Measurements from ENCODE around the gene PRKX. TPM values are rescaled to one million over a fixed set of nuclear protein-coding genes. Genes with fewer than 3 reads are reported as not detected.

The PRKX gene
- total RNA-seq = 116 TPM
- 7.7 TPM for polyA plus RNA-seq (ENCODE audit: insufficient read depth, low read depth, low replicate concordance)
- long read RNA-seq, donor 1, full-length matches to known transcripts = 3 of 3 reads
- long read RNA-seq, donor 1, partial matches to known transcripts = 0 of 3 reads
- long read RNA-seq, donor 1, other reads (novel, unspliced or antisense) = 0 of 3 reads
- long read RNA-seq, donor 2 = 0 reads
- long read RNA-seq, donor 3, full-length matches to known transcripts = 2 of 2 reads
- long read RNA-seq, donor 3, partial matches to known transcripts = 0 of 2 reads
- long read RNA-seq, donor 3, other reads (novel, unspliced or antisense) = 0 of 2 reads
- long read RNA-seq, donor 4, full-length matches to known transcripts = 2 of 2 reads
- long read RNA-seq, donor 4, partial matches to known transcripts = 0 of 2 reads
- long read RNA-seq, donor 4, other reads (novel, unspliced or antisense) = 0 of 2 reads
- long read RNA-seq, donor 5 = 0 reads
- long read RNA-seq, donor 6 = 0 reads
- long read RNA-seq, donor 7, full-length matches to known transcripts = 93 of 181 reads
- long read RNA-seq, donor 7, partial matches to known transcripts = 17 of 181 reads
- long read RNA-seq, donor 7, other reads (novel, unspliced or antisense) = 71 of 181 reads
- long read RNA-seq, donor 8, full-length matches to known transcripts = 3 of 3 reads
- long read RNA-seq, donor 8, partial matches to known transcripts = 0 of 3 reads
- long read RNA-seq, donor 8, other reads (novel, unspliced or antisense) = 0 of 3 reads
- long read RNA-seq, donor 9, full-length matches to known transcripts = 2 of 2 reads
- long read RNA-seq, donor 9, partial matches to known transcripts = 0 of 2 reads
- long read RNA-seq, donor 9, other reads (novel, unspliced or antisense) = 0 of 2 reads
- long read RNA-seq, donor 10, full-length matches to known transcripts = 4 of 4 reads
- long read RNA-seq, donor 10, partial matches to known transcripts = 0 of 4 reads
- long read RNA-seq, donor 10, other reads (novel, unspliced or antisense) = 0 of 4 reads

DNA sequence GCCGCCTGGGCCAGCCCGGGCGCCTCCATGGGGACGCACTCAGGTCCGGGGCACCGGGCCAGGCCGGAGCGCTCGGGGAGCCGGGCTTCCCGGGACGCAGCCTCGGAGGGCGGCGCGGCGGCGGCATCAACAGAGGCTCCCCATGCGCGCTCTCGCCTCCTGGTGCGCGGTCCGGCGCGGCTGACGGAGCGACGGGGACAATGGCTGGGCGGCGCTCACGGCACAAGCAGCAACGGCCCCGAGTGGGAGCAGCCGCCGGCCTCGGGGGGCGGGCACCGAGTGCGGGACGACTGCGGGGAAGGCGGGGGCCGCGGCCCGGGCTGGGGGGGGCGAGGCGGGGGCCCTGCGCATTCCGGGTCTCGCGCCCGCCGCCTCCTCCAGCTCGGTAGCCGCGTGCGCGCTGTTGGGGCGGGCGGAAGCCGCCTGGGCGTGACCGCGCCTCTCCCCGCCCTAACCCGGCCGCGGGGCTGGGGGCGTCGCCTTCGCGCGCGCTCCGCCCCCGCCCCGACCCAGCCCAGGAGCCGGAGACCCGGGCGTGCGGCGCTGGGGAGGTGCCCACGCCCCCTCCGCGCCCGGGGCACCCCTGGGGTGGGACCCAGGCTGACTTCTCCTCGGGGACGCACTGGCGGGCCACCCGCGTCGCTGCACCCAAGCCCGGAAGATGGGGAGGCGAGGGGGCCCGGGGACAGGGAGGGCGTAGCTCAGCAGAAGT is at the start of gene PRKX:
TSS of gene PRKX (minus strand) at position 425 of the 712 bp plus-strand sequence. CDS start at position 29, 396 bp downstream.
- Histone ChIP-seq H3K9ac (ENCODE audit: low read length in 3 of 3) (peak within 1 kb of the TSS in 2 of 3 donors; percentile 18 to 34), H3K36me3 (ENCODE audit: control insufficient read depth in 2 of 3, insufficient read depth in 3 of 3, low read length in 3 of 3) (no peaks in the 10 kb centered on the region), H3K27ac (ENCODE audit: low read depth in 2 of 2, low read length in 2 of 2) (peak within 1 kb of the TSS in 1 of 2 donors; percentile 63), H3K27me3 (ENCODE audit: control insufficient read depth, insufficient read depth, low read length) (peaks cover 2% of the 10 kb centered on the region), H3K4me1 (ENCODE audit: control insufficient read depth in 2 of 3, insufficient read depth in 2 of 3, low read depth in 1 of 3, low read length in 3 of 3) (no peaks in the 10 kb centered on the region), H3K4me3 (ENCODE audit: low read length in 3 of 3) (peak within 1 kb of the TSS; percentile 48 to 63 (median 54)), H3K9me3 (ENCODE audit: control insufficient read depth in 2 of 3, insufficient read depth in 1 of 3, low read length in 3 of 3) (no peaks in the 10 kb centered on the region)
- FAIRE-seq (no peak), DNase-seq (peak; percentile 62 to 91 (median 75))
- TF ChIP-seq, protein P1, sequence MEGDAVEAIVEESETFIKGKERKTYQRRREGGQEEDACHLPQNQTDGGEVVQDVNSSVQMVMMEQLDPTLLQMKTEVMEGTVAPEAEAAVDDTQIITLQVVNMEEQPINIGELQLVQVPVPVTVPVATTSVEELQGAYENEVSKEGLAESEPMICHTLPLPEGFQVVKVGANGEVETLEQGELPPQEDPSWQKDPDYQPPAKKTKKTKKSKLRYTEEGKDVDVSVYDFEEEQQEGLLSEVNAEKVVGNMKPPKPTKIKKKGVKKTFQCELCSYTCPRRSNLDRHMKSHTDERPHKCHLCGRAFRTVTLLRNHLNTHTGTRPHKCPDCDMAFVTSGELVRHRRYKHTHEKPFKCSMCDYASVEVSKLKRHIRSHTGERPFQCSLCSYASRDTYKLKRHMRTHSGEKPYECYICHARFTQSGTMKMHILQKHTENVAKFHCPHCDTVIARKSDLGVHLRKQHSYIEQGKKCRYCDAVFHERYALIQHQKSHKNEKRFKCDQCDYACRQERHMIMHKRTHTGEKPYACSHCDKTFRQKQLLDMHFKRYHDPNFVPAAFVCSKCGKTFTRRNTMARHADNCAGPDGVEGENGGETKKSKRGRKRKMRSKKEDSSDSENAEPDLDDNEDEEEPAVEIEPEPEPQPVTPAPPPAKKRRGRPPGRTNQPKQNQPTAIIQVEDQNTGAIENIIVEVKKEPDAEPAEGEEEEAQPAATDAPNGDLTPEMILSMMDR (IDR thresholded peaks at IDR 0.05; ENCODE audit: borderline replicate concordance, extremely low read depth, insufficient read depth) = no peak
- intact Hi-C loops (cut with DNase I) = no loop called here

DNA sequence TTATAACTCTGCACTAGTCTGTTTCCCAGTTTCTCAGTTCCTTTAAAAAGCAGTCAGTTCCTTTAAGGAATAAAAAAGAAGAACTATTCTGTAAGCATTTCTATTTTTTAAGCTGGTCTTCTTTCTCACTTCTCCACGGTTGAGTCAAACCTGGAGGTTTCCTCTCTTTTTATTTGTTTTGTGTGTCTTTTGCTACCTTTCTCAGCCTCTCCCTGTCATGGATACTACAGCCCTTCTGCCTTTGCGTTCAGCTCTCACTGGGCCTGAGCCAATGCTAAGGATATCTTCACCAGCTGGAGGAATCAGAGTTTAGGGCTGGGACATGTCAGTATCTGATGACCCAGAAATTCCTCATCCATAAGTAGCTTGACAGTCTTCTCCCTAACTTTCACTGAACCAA is 49.7 kb upstream of the PRKX start:
- Histone ChIP-seq H3K36me3 (ENCODE audit: control insufficient read depth in 2 of 3, insufficient read depth in 3 of 3, low read length in 3 of 3) (no peaks in the 10 kb centered on the region), H3K27ac (ENCODE audit: low read depth in 2 of 2, low read length in 2 of 2) (no peak overlapping the region), H3K27me3 (ENCODE audit: control insufficient read depth, insufficient read depth, low read length) (no peaks in the 10 kb centered on the region), H3K4me3 (ENCODE audit: low read length in 3 of 3) (no peak overlapping the region), H3K9me3 (ENCODE audit: control insufficient read depth in 2 of 3, insufficient read depth in 1 of 3, low read length in 3 of 3) (no peaks in the 10 kb centered on the region), H3K9ac (ENCODE audit: low read length in 3 of 3) (no peak overlapping the region), H3K4me1 (ENCODE audit: control insufficient read depth in 2 of 3, insufficient read depth in 2 of 3, low read depth in 1 of 3, low read length in 3 of 3) (no peaks in the 10 kb centered on the region)
- DNase-seq (no peak), FAIRE-seq (no peak)
- intact Hi-C loops (cut with DNase I) = no loop called here
- TF ChIP-seq, protein P1 (IDR thresholded peaks at IDR 0.05; ENCODE audit: borderline replicate concordance, extremely low read depth, insufficient read depth) = no peak

DNA sequence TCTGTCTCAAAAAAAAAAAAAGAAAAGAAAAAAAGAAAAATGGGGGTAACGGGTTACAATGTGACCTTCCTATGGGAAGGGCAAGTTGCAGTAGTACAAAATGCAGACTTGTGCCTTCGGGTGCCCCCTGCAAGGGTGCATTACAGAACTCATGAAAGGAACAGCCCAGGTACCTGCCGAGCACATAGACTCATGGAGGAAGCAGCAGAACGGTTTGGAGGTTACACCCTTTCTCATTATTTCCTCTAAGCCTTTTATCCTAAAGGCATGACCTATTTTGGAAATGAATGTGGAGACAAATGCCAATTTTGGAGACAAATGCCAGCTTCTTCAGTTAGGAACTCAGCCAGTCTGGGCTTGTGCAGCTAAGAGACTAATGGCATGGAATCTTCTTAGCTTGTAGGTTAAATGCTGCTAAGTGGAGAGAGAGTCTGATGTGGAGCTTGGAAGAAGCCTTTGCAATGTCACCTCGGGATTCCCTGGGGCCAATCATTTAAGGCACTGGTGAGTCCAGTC is 44.1 kb upstream of the PRKX start:
- no peak overlapping the region for H3K4me3 ChIP-seq (ENCODE audit: low read length in 3 of 3)
- intact Hi-C loops (cut with DNase I) = no loop called here
- no peak for FAIRE-seq

More for the DNA sequence above, 44.1 kb upstream of the PRKX start:
- DNase-seq = no peak
- H3K27ac ChIP-seq (ENCODE audit: low read depth in 2 of 2, low read length in 2 of 2) = no peak overlapping the region
- H3K4me1 ChIP-seq (ENCODE audit: control insufficient read depth in 2 of 3, insufficient read depth in 2 of 3, low read depth in 1 of 3, low read length in 3 of 3) = no peaks in the 10 kb centered on the region
- H3K27me3 ChIP-seq (ENCODE audit: control insufficient read depth, insufficient read depth, low read length) = no peaks in the 10 kb centered on the region
- TF ChIP-seq, protein P1 (IDR thresholded peaks at IDR 0.05; ENCODE audit: borderline replicate concordance, extremely low read depth, insufficient read depth) = no peak
- no peaks in the 10 kb centered on the region for H3K9me3 ChIP-seq (ENCODE audit: control insufficient read depth in 2 of 3, insufficient read depth in 1 of 3, low read length in 3 of 3)
- H3K9ac ChIP-seq (ENCODE audit: low read length in 3 of 3) = no peak overlapping the region
- H3K36me3 ChIP-seq (ENCODE audit: control insufficient read depth in 2 of 3, insufficient read depth in 3 of 3, low read length in 3 of 3) = no peaks in the 10 kb centered on the region
